Fibroblast of lung (primary cell): Measurements from ENCODE around the gene FJX1. TPM values are rescaled to one million over a fixed set of nuclear protein-coding genes. Genes with fewer than 3 reads are reported as not detected.

Source experiments
- DNase-seq, 2 donors: peaks; one replicate each; pipeline versions ENCODE4 v3.0.0 to v3.0.0-alpha.2; 2010; ENCODE audit warnings: low read depth in 2 of 2
- H2AFZ ChIP-seq: 2 replicates; pipeline ENCODE4 v1.5.1; 2012; ENCODE audit warnings: low read length, control low read depth, inconsistent platforms
- H3K27ac ChIP-seq: 2 replicates; pipeline ENCODE4 v1.5.1; 2011; ENCODE audit warnings: low read length, control low read depth; ENCODE audit not compliant: insufficient read depth
- H3K27me3 ChIP-seq: 2 replicates; pipeline ENCODE4 v1.5.1; 2011; ENCODE audit warnings: mild to moderate bottlenecking, low read length; ENCODE audit not compliant: control insufficient read depth, insufficient read depth
- H3K36me3 ChIP-seq: 2 replicates; pipeline ENCODE4 v1.5.1; 2011; ENCODE audit warnings: low read length; ENCODE audit not compliant: control insufficient read depth, insufficient read depth
- H3K4me1 ChIP-seq: 2 replicates; pipeline ENCODE4 v1.5.1; 2011; ENCODE audit warnings: low read length; ENCODE audit not compliant: control insufficient read depth, insufficient read depth; ENCODE audit errors: extremely low read depth
- H3K4me2 ChIP-seq: 2 replicates; pipeline ENCODE4 v1.5.1; 2011; ENCODE audit warnings: low read length, control low read depth; ENCODE audit not compliant: insufficient read depth; ENCODE audit errors: extremely low read depth
- H3K4me3 ChIP-seq, 4 experiments: fragments of 200-600 bp in 1 of 4; sonication (generic) in 1 of 4; replicated peaks in 1 of 4; 2 replicates each; pipeline ENCODE4 v1.5.1; 2011 to 2016; ENCODE audit warnings: low read length in 4 of 4, low read depth in 3 of 4, mild to moderate bottlenecking in 3 of 4, control low read depth in 2 of 4, inconsistent platforms in 1 of 4, mixed read lengths in 1 of 4; ENCODE audit not compliant: insufficient read depth in 1 of 4; ENCODE audit errors: control extremely low read depth in 1 of 4
- H3K79me2 ChIP-seq: 2 replicates; pipeline ENCODE4 v1.5.1; 2012; ENCODE audit warnings: mild to moderate bottlenecking, low read length, inconsistent platforms; ENCODE audit not compliant: control insufficient read depth, insufficient read depth
- H3K9ac ChIP-seq: 2 replicates; pipeline ENCODE4 v1.5.1; 2011; ENCODE audit warnings: mild to moderate bottlenecking, low read length, control low read depth; ENCODE audit not compliant: insufficient read depth
- H3K9me3 ChIP-seq: 2 replicates; pipeline ENCODE4 v1.5.1; 2012; ENCODE audit warnings: low read depth, low read length; ENCODE audit not compliant: control insufficient read depth, insufficient read depth
- H4K20me1 ChIP-seq: 2 replicates; pipeline ENCODE4 v1.5.1; 2011; ENCODE audit warnings: low read length; ENCODE audit not compliant: control insufficient read depth, insufficient read depth; ENCODE audit errors: extremely low read depth
- CTCF ChIP-seq, 2 donors: IDR thresholded peaks in 1 of 2; conservative IDR thresholded peaks in 1 of 2; 1 replicate in 1 of 2; 2 replicates in 1 of 2; pipeline ENCODE4 v1.5.1; 2011 to 2012; ENCODE audit warnings: low read length in 2 of 2, control low read depth in 1 of 2, inconsistent platforms in 1 of 2, low read depth in 1 of 2, mild to moderate bottlenecking in 1 of 2
- EZH2 ChIP-seq: IDR thresholded peaks from 2 replicates; pipeline ENCODE4 v1.5.1; 2012; ENCODE audit warnings: low read length, control low read depth, mild to moderate bottlenecking; ENCODE audit errors: missing control alignments
- polyA plus RNA-seq, 2 donors: library from polyadenylated mRNA; depleted of rRNA in 1 of 2; stranded (reverse) in 1 of 2; unstranded in 1 of 2; fragments of >200 nt; gene quantifications; 2 replicates each; pipeline ENCODE4 v1.2.1, GENCODE V29; 2011 to 2012; ENCODE audit warnings: missing spikeins in 1 of 2
- total RNA-seq: library from RNA; depleted of rRNA; stranded (reverse); fragments of >200 nt; gene quantifications from 2 replicates; pipeline ENCODE4 v1.2.1, GENCODE V29; 2014

FJX1 gene
- total and polyA plus RNA-seq, 2 donors (not counting 1 experiment from before 2014, with no cell fraction given), result 4.2 to 10.4 TPM

GRCh38 chr11:35593143-35593542, 25.1 kb upstream of the FJX1 start:
- Histone ChIP-seq H3K27me3 (no peaks in the 10 kb centered on the region), H3K36me3 (no peaks in the 10 kb centered on the region), H3K27ac (no peak overlapping the region), H3K4me1 (peaks cover 7% of the 10 kb centered on the region), H3K9me3 (no peaks in the 10 kb centered on the region), H3K4me2 (no peak overlapping the region), H4K20me1 (no peaks in the 10 kb centered on the region), H3K9ac (no peak overlapping the region), H3K79me2 (no peaks in the 10 kb centered on the region), H3K4me3 (no peak overlapping the region), H2AFZ (no peak overlapping the region)
- TF ChIP-seq CTCF (conservative IDR thresholded peaks at IDR 0.05 in 1 of 2, IDR thresholded peaks at IDR 0.05 in 1 of 2; ENCODE audit: low read depth in 1 of 2, low read length in 2 of 2) (no peak), EZH2 (no peak)
- DNase-seq, result peak; percentile 89 to 94

GRCh38 chr11:35594680-35595079, 23.6 kb upstream of the FJX1 start:
- H3K9me3 ChIP-seq, result no peaks in the 10 kb centered on the region
- DNase-seq, result no peak
- H3K4me2 ChIP-seq, result no peak overlapping the region
- H3K9ac ChIP-seq, result no peak overlapping the region
- TF ChIP-seq EZH2 (no peak), CTCF (conservative IDR thresholded peaks at IDR 0.05 in 1 of 2, IDR thresholded peaks at IDR 0.05 in 1 of 2; ENCODE audit: low read depth in 1 of 2, low read length in 2 of 2) (no peak)
- no peaks in the 10 kb centered on the region for H3K79me2 ChIP-seq
- H4K20me1 ChIP-seq, result no peaks in the 10 kb centered on the region
- no peak overlapping the region for H3K4me3 ChIP-seq
- H3K36me3 ChIP-seq, result no peaks in the 10 kb centered on the region
- H3K4me1 ChIP-seq, result no peaks in the 10 kb centered on the region
- no peaks in the 10 kb centered on the region for H3K27me3 ChIP-seq
- no peak overlapping the region for H2AFZ ChIP-seq
- no peak overlapping the region for H3K27ac ChIP-seq

- TF ChIP-seq CTCF (conservative IDR thresholded peaks at IDR 0.05 in 1 of 2, IDR thresholded peaks at IDR 0.05 in 1 of 2; ENCODE audit: low read depth in 1 of 2, low read length in 2 of 2), result no peak
- no peak for TF ChIP-seq EZH2
- no peaks in the 10 kb centered on the region for H4K20me1 ChIP-seq
- H3K9ac ChIP-seq, result no peak overlapping the region
- H2AFZ ChIP-seq, result no peak overlapping the region
- no peaks in the 10 kb centered on the region for H3K9me3 ChIP-seq
- DNase-seq, result peak in 1 of 2 donors; percentile 73
- H3K4me2 ChIP-seq, result no peak overlapping the region
- H3K4me1 ChIP-seq, result no peaks in the 10 kb centered on the region
- H3K79me2 ChIP-seq, result no peaks in the 10 kb centered on the region
- H3K27ac ChIP-seq, result no peak overlapping the region
- H3K36me3 ChIP-seq, result no peaks in the 10 kb centered on the region
- H3K27me3 ChIP-seq, result no peaks in the 10 kb centered on the region
- no peak overlapping the region for H3K4me3 ChIP-seq
Observed at GRCh38 chr11:35598254-35599125, 19.8 kb upstream of the FJX1 start.
